ENCODE results near the gene PLK5.
"Not testable (repeated sequence)": the region's sequence is repeated elsewhere in the genome, so short reads cannot be mapped to it uniquely, and the experiment has no call there.

The PLK5 gene

DNA sequence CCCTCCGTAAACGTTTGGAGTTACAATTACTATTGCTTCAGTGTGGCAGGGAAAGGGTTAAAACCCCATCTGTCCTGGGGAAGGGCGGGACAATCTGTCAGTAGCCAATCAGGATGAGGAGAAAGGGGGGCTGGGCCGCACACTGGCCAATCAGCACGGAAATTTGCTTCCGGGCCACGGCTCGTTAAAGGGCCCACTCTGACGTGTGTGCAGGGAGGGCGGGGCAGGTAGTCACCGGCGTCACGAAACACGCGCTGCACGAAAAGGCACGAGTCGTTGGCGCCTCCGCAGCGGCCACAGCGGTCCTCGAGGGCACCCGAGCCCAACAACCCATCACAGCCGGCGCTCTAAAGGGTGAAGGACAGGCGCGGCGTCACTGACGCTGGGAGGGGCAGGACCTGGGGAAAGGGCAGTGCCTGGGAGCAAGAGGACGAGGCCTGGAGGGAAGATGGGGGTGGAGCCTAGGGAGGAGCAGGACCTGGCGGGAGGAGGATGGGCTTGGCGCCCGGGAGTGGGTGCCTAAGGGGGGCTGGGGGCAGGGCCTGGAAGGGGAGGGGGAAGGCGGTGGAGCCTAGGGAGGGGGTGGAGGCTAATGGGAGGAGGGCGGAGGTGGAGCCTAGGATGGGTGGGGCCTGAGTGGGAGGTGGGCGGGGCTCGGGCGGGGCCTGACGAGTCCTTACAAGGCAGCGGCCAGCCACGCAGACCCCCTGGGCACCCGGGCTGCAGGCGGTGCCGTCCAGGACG, 15.9 kb upstream of the PLK5 start:
- peak; percentile 97 for DNase-seq

DNA sequence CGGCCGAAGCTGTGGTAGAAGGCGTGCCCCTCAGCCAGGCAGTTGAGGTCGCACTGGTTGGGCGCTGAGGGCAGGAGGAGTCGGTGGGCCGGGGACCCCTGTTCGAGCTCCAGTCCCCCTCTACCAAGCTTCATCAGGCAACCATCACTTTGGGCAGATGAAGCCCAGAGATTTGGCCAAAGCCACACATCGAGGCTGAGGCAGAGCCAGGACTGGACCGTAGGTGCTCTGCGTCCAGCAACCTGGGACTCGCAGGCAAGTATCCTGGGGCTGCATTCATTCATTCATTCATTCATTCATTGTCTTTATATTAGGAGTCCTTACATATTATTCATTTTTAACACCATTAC, 15.4 kb upstream of the PLK5 start:
- peak; percentile 55 for DNase-seq

DNA sequence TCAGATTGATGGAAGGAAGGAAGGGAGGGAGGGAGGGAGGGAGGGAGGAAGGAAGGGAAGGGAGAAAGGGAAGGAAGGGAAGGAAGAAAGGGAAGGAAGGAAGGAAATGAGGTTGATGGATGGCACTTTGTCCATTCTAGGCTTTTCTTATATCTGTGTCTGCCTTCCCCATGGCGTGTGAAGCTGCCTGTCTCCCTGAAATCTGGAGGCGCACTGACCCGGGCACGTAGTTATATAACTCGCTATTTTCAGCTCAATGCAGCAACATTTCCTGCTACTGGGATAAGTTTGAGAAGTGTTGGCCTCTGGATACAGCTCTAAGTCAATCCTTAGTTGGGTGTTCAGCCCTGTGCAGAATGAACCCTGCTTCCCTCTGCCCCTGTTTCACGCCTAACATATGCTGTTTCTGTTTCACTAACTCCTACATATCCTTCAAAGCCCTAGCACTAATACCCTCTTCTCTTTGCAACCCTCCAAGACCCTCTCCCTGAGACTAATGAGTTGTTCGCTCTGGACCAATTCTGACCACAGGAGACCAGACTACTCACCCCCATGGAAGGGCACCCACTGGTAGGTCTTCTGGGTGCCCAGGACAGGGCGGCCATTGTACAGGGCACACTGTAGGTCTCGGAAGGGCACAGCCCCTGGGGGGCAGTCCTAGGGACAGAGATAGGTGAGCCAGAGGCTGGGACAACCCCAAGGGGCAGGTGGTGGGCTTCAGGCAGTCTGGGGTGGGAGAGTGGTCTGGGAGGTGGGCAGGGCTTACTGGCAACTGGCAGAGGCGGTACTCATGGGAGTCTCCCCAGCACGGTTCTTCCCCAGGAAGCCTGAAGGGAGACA, 14.1 kb upstream of the PLK5 start:
- no peak for DNase-seq

DNA sequence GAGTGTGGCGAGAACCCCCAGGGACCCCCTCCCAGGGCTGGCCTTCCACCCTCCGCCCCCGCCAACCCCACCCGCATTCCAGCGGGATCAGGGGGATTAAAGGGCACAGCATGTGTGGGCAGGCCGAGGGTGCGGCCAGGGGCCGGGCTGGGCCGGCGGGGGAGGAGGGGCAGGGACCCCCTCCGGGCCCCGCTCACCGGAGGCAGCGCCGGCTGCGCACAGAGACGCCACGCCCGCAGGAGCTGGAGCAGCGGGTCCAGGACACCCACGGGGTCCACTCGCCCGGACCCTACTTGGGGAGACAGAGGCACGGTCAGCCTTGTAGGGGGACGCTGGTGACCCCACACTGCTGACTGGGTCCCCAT, 13.5 kb upstream of the PLK5 start:
- DNase-seq: no peak

DNA sequence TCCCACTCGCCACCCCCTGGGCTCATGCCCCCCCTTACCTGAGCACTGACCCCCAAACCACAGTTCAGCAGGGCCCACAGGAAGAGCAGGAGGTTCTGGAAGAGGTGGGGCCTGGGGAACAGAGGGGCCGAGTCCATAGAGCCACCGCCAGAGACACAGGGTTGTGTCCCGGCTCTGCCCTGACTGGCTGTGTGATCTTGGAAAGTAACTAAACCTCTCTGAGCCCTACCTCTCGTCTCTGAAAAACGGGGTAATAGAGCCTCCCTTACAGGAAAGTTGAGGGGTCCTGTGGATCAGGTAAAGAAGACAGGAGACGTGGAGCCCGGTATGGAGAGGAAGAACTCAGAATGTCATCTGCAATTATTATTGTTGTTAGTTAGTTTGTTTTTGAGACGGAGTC, 13.1 kb upstream of the PLK5 start:
- DNase-seq: no peak

DNA sequence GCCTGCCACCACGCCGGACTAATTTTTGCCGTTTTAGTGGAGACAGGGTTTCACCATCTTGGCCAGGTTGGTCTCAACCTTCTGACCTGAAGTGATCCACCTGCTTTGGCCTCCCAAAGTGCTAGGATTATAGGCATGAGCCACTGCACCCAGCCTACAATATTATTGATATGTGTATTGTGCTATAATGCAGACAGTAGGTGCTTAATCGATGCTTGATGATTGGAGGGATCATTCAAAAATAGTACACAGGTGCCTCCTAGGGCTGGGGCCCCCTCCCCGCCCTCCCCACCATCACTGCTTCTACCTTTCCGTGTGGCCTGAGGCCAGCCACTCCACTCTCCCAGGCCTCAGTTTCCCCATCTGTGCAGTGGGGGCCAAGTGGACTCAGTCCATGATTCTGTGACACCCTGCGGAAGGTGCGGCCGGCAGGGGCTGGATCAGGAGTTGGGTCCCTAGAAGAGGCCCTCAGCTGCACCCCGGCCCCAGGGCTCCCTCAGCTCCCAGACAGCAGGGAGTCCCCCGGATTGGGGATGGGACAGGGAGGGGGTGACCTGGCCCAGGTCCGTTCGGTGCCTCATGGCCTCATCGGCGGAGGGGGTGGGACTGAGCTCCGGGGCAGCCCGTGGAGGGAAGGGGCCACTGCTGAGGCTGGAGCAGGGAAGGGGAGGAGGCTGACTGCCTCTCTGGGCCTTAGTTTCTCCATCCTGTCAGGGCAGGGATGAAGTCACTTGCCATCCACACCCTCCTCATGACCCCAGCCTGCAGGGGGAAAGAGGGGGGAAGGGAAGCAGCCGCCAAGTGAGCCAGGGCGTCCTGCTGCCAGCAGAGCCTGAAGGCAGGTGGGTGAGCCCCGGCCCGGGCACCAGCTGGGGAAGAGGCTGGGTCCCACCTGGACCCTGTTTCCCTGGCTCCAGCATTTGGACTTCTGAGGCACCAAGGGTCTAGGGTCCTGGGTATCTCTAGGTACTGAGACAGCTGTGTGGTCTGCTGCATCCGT, 12.3 kb upstream of the PLK5 start:
- DNase-seq: no peak

DNA sequence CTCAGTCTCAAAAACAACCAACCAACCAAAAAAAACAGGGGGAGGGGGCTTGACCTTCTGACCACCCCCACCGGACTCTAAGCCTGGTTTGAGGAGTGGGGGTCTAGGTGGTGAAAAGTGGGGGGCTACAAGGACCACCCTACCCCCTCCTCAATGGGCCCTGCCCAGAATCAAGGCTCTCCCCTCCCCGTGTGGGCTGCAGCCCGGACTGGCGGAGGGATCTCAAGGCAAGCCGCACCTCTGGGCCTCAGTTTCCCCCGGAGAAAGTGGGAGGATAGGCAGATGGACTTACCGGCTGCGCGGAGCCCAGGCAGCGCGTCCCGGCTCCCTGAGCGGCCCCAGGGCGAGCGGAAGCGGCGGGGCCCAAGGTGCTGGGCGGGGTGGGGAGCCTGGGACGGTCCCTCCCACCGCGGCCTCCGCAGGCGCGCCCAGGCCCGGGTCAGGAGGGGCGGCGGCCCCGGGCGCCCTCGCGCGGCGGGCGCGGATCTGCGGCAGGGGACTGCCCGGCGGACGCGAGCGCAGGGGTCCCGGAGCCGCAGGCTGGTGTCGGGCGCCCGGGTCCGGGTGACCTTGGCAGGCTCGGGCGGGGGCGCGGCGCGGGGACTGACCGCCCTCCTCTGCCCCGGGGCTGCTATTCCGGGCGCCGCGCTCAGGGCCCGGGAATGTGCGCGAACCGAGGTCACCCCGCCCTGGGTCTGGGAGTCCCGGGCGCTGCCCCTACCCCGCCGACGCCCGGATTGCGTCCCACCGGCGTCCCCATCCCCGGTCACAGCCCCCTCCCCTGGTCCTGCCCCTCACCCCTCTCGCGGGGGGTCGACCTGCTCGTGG, 11.0 kb upstream of the PLK5 start, which contains the start of gene ADAMTSL5:
Gene ADAMTSL5 (minus strand): TSS at position 349 of the 828 bp plus-strand sequence. CDS start 2,076 bp downstream, outside the sequence.
- no peak for DNase-seq

DNA sequence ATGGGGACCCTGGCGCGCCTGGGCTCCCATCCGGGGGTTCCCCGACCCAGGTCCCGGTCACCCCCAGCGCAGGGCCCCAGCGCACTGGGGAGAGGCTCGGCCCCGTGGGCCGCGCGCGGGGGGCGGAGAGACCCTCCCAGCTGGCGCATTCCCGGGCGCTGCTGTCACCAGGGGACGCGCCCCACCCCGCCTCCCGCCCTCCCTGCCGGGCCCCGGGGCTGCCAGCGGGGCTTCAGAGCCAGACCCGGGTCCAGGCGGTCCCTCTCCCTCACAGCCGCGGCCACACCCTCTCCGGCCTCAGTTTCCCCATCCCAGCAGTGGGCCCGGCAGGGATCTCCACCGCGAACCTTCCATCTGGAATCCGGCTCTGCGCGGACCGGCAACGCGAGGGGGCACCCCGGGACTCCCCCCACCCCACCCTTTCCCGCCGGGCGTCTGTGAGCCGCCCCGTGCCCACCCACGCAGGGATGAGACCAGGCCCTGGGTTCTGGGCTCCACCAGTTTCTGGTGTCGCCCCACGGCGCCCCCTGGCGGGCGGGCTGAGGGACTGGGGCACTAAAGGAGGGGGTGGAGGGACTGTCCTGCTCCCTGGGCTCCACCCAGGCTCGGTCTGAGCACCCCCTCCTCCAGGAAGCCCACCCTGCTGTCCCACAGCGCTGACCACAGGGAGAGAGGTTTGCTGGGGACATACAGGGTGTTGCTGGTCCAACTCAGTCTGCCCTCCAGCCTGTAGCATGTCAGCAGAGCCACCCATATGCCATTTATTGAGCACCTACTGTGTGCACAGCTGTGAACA, 10.2 kb upstream of the PLK5 start:
- no peak for DNase-seq

DNA sequence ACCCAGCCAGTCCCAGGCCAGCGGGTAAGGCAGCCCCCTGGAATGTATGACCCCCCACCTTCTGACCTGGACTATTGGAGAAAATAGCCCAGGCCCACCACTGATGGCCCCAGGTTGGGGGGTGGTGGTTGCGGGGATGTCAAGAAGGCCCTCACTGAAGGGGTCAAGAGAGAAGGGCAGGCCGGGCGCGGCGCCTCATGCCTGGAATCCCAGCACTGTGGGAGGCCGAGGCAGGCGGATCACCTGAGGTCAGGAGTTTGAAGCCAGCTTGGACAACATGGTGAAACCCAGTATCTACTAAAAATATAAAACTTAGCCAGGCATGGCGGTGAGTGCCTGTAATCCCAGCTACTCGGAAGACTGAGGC, 9.6 kb upstream of the PLK5 start:
- no peak for DNase-seq

DNA sequence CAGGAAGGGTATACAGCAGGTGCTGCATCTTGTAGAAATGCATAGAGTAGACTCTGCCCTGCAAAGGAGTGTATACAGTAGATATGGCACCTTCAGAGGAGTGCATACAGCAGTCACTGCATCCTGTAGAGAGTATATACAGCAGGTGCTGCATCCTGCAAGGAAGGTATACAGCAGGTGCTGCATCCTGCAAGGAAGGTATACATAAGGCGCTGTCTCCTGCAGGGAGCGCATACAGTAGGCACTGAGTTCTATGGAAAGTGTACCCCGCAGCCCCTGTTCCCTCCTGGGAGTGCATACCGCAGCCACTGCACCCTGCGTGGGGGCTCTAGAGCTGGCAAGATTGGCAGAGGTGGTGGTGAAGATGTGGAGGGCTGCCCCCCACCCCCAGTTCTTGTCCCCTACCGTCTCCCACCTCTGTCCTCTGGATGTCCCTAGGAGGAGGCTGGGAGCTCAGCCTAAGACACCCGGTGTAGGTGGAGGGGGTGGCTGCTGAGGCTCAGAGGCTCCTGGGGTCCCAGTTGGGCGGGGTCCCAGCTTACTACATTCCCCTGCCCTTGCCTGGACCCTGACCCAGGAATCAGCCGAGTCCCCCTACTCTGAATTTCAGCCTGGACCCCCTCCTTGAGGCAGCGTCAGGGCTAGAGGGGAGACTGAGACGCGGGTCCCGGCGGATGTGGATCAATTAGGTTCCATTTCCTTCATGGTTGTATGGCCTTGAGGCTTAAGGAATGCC, 8.7 kb upstream of the PLK5 start:
- no peak for DNase-seq

DNA sequence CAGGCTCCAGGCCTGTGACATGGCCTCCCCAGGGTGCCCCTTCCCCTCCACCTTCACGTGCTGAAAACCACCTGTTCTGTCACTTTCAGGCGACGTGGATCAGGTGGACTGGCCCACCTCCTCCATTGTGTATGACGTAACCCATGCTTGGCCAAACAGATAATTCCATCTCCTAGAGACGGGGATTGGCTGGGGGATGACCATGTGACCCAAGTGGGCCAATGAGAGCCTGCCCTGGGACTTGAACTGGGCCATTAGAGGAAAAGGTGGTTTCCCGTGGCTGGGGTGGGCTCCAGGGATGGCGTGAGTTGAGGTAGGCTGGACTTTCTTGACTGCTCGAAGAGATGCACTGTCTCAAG, 7.5 kb upstream of the PLK5 start:
- no peak for DNase-seq

DNA sequence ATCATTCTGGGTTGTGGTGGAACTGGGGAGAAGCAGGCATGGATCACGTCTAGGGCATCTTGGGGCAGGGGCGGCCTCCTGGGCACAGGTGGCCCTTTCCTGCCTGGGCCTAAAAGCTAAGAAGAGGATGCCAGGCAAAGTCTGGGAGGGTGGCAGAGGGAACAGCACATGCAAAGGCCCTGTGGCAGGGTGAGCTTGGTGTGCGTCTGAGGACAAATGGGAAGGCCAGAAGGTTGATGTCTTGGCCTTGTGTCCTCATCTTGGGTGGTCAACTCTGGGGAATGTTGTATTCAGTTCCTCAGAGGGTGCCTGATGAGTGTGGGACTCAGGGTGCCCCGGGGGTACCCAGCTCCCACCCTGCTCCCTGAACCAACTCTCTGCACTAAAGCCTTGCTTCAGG, 5.4 kb upstream of the PLK5 start:
- no peak for DNase-seq

DNA sequence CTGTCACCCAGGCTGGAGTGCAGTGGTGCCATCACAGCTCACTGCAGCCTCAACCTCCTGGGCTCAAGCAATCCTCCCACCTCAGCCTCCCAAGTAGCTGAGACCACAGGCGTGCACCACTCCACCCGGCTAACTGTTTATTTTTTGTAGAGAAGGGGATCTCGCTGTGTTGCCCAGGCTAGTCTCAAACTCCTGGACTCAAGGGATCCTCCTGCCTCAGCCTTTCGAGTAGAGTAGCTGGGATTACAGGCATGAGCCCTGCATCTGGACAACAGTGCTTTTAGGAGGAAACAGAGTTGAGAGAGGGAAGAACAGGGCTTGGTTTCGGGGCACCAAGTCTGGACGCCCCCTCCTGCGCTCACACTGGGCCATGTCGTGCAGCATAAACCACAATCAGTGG, 4.1 kb upstream of the PLK5 start:
- not testable (repeated sequence) for DNase-seq

DNA sequence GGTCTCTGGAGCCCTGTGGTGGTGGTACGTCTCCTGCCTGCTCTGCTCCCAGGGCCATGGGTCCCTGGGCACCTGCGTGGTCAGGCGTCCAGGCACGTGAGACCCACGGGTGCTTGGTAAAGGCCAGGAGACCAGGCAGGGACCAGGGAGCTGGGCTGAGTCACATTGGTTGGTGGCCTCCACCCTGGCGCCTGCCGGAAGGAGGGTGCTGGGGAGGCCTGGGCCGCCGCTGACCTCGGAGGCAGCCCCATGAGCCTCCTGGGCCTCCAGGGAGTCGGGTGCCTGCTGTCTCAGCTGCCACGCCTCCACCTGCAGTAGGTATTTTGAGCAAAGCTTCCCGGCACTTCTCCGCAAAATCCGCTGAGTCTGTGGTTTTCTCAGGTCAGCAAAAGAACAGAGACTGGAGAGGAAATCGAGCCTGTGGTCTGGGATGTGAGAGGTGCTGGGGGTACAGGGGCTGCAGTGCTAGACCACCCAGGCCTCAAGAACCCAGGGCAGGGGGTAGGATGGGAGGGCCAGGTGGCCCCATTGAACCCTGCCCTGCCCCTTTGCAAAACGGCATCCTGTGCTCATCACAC, 3.6 kb upstream of the PLK5 start:
- no peak for DNase-seq

DNA sequence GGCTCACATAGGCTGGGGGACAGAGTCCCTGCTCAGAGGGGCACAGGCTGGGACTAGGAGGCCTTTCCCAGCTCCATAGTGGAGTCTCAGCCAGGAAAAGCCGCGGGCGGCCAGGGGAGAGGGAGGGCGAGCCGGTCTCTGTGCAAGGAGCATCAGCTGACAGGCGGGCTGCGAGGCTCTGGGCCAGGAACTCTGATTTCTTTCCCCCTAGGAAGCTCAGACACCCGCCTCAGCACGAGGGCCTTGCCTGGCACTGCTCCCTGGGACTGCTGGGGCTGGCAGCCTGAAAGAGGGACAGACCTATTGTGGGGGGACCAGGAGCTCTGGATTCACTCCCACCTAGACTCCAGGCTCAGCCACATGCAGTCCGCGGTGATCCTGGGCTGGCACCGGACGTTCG, 2.2 kb upstream of the PLK5 start:
- no peak for DNase-seq

DNA sequence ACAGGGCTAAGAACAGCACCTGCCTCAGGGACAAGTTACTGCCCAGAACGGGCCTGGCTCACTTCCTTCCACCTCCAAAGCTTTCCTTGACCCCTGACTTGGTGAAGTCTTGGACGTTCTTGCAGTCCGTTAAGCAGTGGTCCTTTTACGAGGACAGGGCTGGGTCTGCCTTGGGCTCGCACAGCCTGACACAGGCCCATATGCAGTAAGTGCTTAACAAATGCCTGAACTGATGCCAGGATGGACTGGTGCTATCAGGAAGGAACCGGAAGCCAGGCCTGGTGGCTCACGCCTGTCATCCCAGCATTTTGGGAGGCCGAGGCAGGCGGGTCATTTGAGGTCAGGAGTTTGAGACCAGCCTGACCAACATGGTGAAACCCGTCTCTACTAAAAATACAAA, 1.8 kb upstream of the PLK5 start:
- no peak for DNase-seq

DNA sequence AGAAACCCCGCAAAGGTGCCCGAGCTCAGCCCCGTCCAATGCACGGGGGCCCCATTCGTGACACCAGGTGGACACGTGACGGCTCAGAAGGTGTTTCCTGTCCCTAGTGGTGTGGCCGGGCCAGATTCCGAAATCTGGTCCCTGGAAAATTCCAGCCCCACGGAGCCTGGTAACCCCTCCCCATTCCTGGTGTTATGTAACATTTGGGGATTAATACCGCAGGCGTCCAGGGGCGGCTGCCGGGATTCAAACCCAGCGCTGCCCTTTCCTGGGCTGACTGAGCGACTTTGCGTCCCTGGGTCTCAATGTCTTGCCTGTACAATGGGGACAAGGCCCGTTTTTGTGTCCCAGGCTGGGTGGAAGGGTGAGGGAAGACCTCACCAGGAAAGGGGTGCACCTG, 1.0 kb upstream of the PLK5 start:
- no peak for DNase-seq

DNA sequence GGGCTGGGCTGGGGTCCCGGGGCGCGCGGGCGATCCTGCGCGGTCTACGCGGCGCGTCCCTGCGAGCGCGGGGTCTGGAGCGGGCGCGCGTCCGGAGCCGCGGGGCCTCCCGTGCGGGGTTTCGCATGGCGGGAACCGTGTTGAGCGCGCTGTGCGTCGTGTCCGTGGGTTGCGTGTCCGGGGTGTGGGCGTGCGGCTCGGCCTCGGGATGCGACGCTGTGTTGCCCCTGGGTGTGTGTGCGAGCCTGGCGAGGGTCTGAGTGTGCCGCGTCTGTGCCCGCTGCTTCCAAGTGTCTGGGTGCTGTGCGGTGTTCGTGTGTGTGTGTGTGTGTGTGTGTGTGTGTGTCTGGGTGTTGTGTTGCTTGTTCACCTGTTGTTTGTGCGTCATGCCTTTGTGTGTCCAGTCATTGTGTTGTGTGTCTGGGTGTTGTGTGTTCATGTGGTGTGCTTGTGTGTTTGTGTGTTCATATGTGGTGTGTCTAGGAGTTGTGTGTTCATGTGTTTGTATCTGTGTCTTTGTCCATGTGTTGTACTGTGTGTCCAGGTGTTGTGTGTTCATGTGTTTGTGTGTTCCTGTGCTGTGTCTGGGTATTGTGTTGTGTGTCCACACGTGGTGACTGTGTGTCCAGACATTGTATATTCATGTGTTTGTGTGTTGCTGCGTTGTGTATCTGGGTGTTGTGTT, 552 bp downstream of the PLK5 start:
- no peak for DNase-seq

DNA sequence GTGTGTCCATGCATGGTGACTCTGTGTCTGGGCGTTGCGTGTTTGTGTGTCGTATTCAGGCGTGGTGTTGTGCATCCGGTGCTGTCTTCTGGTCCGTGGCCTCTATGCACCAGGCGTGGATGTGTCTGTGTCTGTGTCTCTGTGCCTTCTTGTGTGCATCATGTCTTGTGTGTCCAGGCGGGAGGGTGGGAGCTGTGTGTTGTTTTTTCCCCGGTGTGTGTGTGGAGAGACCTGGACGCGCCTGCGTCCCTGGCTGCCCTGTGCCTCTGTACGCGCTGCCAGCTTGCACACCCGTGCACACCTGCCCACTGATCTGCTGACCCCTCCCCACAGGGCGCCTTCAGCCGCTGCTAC, 1.1 kb downstream of the PLK5 start:
- no peak for DNase-seq

DNA sequence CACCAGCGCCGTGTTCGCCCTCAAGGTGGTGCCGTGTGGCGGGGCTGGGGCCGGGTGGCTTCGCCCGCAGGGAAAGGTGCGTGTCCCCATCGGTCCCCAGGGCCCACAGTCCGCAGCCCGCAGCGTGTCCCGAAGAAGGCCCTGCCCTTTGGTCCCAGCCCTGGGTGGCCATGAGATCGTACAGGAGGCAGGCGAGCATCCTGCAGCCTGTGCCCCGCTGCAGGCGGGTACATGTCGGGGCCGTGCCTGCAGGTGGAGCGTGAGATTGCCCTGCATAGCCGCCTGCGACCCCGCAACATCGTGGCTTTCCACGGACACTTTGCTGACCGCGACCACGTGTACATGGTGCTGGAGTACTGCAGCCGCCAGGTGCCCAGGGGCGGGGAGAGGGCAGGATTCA, 1.5 kb downstream of the PLK5 start:
- no peak for DNase-seq
